Brain pericyte (primary cell): ENCODE data around the gene TMEM63B.

Experiments used
- DNase-seq: peaks from one replicate; pipeline ENCODE4 v3.0.0-alpha.2; 2012; ENCODE audit warnings: low read depth, low spot score

Gene TMEM63B

DNA sequence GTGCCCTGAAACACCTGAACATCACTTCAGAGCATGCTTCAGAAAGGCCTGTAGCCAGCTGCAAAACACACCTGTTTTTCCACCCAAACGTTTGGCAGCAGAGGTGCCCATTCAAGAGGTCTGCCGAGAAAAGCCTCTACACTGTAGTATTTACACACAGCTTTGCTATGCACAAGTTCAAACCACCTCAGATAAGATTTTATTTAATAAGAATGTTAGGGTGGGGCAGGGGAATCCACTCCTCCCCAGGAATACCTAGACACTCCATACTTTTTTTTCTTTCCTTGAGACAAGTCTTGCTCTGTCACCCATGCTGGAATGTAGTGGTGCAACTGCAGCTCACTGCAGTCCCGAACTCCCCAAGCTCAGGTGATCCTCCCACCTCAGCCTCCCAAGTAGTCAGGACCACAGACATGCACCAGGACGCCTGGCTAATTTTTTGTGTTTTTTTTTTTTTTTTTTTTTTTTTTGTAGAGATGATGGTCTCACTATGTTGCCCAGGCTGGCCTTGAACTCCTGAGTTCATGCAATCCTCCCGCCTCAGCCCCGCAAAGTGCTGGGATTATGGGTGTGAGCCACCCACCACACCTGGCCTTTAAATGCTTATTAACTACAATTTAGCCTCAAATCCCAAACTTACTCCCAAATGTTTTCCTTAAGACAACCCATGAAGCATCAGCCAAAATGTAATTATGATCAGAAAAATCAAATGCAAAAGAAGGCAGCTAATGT, 9.8 kb upstream of the TMEM63B start:
- no peak for DNase-seq

GRCh38 chr6:44119704-44120262, 7.6 kb upstream of the TMEM63B start:
- DNase-seq, result no peak

GRCh38 chr6:44120692-44121443, 6.5 kb upstream of the TMEM63B start:
- DNase-seq, result no peak

GRCh38 chr6:44122801-44123200, 4.6 kb upstream of the TMEM63B start:
- DNase-seq, result no peak

GRCh38 chr6:44123544-44123943, 3.8 kb upstream of the TMEM63B start:
- DNase-seq, result no peak

- DNase-seq, result no peak
Measured at GRCh38 chr6:44126320-44127149, 819 bp upstream of the TMEM63B start.

DNA sequence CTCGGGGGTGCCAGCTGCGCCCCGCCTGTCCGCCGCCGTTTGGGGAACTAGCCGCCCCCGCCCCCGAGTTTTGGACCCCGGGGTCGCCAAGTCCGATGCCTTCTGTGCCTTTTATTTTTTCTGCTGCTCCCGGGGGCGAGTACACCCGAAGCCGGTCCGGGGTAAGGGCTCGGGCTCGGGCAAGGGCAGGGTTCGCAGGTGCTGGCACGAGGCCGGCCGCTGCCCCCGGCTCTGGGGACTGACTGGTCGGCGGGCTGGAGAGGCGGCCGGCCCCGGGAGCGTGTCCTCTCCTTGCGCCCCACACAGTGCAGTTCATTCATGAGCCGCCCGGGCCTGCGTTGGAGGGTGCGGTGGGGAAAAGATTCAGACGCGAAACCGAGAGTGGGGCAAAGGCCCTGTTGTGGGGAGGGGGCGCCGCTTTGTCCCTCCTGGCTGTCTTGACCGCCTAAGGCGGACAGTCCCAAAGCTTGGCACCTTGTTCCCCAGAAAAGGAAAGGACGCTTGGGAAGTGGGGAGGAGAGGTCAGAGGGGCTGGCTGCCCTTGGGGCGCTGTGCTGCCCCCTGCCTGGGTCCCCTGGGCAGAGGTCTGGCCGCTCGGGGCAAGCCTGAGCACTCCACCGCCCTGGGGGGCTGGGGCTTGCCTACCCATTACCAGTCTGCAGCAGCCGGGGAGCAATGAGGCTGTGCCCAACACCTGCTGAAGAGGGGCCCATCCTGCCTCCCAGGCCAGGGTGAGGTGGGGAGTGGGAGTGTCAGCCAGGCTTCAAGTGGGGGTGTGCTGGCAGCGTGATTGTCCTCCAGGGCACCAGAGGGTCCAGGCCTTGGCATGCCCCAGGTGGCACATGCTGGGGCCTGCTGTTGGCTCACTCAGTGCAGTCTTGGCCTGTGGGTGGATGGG, 915 bp downstream of the TMEM63B start:
- DNase-seq, result no peak

DNA sequence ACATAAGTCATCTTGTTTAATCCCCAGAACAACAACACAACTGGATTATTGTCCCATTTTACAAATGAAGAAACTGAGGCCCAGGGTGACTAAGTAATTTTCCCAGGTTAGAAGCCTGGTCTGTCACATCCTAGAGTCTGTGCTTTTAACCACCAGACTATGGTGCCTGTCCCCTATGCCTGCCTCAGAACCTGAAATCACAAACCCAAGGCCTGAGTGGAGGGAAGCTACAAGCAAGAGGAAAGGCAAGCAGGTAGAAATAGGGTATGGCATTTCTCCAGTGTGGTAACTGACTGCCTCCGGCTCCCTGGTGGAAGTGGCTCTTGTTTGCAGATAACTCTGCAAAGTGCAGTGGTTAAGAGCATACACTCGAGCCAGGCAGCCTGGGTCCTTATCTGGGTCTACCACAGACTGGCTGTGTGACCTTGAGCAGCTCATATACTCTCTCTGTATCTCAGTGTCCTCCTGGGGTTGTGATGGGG, 2.5 kb downstream of the TMEM63B start:
- DNase-seq, result no peak

DNA sequence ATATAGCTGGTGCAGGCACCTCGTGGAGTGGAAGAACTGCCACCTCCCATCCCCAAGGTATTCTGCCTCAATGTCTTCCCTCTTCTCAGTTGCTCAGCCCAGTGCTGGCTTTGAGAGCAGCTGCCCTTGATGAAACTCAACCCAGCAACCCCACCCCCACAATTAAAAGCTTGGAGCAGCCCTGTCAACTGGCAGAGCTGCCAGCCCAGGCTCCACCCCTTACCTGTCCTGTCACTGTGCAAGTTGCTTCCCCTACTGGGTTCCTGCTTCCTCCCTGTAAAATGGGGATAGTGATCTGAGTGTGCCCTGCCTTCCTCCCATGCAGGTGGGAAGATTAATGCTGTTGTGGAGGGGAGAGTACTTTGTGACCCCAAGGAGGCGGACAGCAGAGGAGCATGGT, 4.5 kb downstream of the TMEM63B start:
- no peak for DNase-seq

- DNase-seq, result no peak
Measured at GRCh38 chr6:44132476-44132875, 5.1 kb downstream of the TMEM63B start.

DNA sequence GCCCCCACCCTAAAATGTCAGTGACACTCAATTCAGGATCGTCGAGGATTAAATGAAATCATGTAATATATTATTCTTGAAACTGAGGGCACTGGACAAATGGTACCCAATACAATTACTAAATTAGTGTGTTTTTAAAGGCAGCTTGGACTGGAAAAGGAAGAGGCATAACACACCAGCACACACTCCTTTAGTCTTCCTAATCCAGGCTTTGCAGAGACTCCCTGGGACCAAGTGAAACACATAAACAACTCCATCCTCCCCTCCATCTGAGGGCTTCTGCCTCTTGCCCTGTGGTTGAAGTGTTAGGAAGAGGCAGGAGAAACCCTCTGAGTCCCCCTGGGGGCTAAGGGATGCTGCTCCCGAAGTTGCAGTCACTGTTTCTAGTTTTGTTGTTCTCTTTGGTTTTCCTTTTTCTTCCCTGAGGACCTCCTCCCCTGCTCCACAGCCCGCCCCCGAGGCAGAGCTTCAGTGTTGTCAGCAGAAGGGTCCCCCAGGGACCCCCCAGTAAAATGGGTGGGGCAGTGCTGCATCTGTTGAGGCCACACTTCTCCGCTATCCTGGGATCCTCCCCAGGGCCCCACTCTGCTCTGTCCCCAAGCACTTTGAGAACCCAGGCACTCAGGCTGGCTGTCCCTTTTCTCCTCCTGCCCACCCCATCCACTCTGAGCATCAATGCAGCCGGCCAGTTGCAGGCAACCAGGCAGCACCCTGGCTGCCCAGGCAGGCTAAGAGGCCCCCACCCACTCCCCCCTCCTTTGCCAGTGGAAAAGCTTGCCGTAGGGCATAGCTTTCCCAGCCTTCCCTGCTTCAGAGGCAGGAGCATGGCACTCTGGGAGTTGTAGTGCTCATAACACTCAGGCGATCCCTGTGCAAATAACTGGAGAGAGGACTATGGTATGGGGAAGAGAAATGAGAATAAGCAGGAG, 5.9 kb downstream of the TMEM63B start:
- DNase-seq, result peak; percentile 38

DNA sequence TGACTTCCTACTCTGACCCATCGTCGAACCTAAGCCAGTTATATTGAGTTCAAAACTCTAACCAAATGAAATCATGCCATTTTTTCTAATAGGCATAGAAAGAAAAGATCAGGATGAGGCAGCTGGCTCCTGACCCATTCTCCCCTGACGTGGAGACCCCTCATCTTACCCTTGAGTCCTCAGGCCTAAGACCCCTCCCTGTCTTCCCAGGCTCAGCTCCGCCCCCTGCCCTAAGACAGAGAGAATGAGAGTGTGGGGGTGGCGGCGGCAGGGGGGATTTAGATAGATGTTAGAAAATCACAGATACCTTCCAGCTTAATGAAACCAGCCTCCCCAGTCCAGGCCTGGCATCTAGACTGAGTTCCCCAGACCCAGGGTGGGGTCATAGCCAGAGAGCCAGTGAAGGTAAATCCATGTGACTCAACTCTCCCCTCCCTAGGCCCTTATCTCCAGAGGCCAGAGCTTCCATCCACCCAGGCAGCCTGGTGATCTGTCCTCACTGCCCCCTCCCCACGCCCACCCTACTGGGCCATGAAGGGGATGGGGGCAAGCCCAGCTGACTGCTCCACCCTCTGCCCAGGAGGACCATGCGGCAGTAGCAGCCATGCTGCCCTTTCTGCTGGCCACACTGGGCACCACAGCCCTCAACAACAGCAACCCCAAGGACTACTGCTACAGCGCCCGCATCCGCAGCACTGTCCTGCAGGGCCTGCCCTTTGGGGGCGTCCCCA, 6.8 kb downstream of the TMEM63B start:
- DNase-seq, result no peak

DNA sequence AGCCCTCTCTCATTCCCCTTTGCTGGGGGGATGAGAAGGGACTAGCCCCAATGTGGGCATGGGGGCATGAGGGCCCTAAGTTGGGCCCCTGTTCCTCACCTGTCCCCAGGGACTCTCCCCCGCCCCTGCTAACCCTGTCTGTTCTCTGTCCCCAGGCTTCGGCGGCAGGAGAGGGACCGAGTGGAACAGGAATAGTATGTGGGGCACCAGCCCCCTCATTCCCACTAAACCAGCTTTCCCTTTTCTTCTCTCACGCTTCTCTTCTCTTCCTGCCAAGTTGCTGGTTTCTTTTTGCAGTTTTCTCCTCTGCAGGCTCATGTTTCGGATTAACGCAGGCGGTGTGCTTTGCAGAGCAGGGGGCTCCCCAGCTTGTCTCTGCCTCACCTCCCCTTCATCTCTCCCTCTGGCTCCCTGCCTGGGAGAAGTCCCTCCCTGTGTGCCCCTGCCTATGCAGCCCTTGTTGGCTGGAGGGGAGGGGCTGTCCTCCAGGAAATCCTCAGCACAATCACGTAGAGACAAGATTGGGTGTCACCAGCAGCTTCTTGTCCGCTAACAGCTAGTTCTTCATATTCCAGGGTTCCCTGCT, 7.9 kb downstream of the TMEM63B start:
- no peak for DNase-seq

GRCh38 chr6:44135875-44136274, 8.5 kb downstream of the TMEM63B start:
- DNase-seq, result no peak

DNA sequence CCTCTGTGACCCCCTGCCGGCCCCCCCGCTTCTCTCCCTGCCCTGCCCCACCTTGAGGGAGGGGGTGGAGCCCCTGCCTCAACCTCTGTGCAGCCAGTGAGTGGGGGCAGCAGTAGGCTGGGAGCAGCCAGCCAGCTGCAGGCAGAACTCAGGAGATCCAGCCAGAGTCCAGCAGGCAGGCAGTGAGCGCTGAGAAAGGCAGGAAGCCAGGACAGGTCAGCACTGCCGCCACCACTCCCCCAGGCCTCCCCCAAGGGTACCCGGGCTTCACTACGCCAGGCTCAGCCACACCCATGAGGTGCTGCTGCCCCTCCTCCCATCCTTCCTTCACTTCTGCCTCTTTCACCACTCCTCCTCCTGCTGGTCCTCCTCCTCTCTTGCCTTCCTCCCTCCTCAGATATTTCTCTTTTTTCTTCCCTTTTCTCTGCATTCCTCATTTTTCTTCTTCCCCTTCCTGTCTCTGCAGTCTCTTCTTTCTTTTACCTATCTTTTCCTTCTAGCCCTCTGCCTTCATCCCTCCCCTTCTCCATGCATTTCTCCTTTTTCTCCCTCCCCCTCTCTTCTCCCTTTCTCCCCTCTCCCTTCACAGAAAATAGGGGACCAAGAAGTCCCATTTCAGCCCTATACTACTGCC, 11.5 kb downstream of the TMEM63B start:
- DNase-seq, result no peak

GRCh38 chr6:44139351-44139743, 12.0 kb downstream of the TMEM63B start:
- no peak for DNase-seq

- DNase-seq, result no peak
Measured at GRCh38 chr6:44142835-44143234, 15.5 kb downstream of the TMEM63B start.

DNA sequence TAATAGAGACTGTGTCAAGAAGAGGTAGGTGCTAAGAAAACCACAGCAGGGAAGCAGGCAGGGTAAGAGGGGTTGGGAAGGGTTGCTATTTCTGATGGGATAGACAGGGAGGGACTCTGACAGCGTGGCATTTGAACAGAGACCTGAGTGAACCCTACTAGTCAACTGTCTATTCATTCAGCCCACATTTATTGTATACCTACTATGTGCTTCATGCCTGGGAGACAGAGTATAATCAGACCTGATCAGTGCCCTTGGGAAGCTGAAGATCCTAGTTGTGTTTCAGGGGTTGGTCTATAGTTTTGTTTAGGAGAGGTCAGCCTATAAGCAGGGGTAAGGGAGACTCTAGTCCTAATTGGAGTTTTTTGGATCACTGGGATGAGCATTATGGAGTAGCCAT, 16.4 kb downstream of the TMEM63B start:
- DNase-seq, result no peak
